Measurements from ENCODE around the gene ARHGAP10. TPM values are rescaled to one million over a fixed set of nuclear protein-coding genes. Genes with fewer than 3 reads are reported as not detected.

Gene ARHGAP10
- total RNA-seq, 6 experiments from 2014 or later = 5.5 to 13.3 (median 10.4) TPM

DNA sequence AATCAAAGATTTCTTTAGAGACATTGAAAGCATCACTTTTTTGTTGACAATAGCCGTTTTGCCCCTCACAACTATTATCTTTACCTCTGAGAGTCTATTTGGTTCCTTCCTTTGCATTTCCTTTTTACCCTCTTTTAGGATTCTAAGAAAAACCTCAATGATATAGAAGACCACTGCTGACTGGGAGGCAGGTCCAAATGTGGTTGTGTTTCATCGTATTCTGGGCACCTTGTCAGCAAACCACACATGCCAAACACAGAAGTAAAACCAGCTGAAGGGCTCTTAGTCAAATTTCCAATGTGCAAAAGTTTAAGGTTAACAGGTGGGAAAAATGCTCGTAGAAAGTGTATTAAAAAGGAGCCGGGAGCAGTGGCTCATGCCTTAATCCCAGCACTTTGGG is 42.8 kb upstream of the ARHGAP10 start:
- no peak for ATAC-seq
- no peak for DNase-seq
- Histone ChIP-seq H3K36me3 (no peaks in the 10 kb centered on the region), H3K4me3 (no peak overlapping the region), H3K9me3 (no peaks in the 10 kb centered on the region), H3K27me3 (no peaks in the 10 kb centered on the region), H3K4me1 (peaks cover 0 to 6% (median 2%) of the 10 kb centered on the region in 4 donors), H3K27ac (no peak overlapping the region)
- TF ChIP-seq CTCF (IDR thresholded peaks at IDR 0.05) (no peak), POLR2A (IDR thresholded peaks at IDR 0.05) (no peak)
- intact Hi-C loops (cut with DNase I) = no loop called here
- WGBS (ENCODE audit: insufficient coverage, low coverage, low lambda C conversion rate, missing lambda C conversion rate) = 46% methylated on average over 4 of the region's 4 CpGs

DNA sequence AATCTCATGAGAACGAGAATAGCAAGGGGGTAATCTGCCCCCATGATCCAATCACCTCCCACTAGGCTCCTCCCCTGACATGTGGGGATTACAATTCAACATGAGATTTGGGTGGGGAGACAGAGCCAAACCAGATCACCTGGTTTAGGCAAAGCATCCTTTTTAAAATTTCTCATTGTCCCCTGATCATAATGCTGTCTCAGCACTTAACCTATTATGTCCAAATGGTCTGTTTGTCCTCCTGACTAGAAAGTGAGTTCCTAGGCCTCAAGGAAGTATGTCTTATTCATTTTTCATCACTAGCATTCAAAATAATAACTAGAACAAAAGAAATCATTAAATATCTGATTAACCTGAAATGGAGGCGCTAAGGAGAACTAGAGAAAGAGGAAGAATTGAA is 40.1 kb upstream of the ARHGAP10 start:
- Histone ChIP-seq H3K27me3 (no peaks in the 10 kb centered on the region), H3K9me3 (no peaks in the 10 kb centered on the region), H3K4me3 (no peak overlapping the region), H3K27ac (no peak overlapping the region), H3K36me3 (no peaks in the 10 kb centered on the region), H3K4me1 (no peaks in the 10 kb centered on the region)
- intact Hi-C loops (cut with DNase I) = no loop called here
- 83% methylated on average over 2 of the region's 2 CpGs for WGBS (ENCODE audit: insufficient coverage, low coverage, low lambda C conversion rate, missing lambda C conversion rate)
- DNase-seq (no peak), ATAC-seq (no peak)
- TF ChIP-seq CTCF (IDR thresholded peaks at IDR 0.05) = no peak
- TF ChIP-seq POLR2A (IDR thresholded peaks at IDR 0.05) = no peak

DNA sequence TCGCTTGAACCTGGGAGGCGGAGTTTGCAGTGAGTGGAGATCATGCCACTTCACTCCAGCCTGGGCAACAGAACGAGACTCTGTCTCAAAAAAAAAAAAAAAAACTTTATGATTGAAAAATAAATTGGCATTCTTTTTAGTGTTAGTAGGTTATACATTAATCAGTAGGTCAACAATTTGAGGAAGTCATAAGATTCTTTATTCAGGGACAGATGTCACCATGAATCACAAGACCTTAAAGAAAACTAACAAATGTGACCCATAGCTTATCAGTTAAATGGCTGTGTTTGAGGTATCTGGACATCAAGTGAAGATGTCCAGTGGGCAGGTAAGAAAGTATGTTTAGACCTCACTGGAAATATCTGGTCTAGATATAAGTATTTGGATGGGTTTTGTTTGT is 38.7 kb upstream of the ARHGAP10 start:
- no peaks in the 10 kb centered on the region for H3K27me3 ChIP-seq
- no peak overlapping the region for H3K4me3 ChIP-seq
- DNase-seq (no peak), ATAC-seq (no peak)
- WGBS (ENCODE audit: insufficient coverage, low coverage, low lambda C conversion rate, missing lambda C conversion rate) = 54% methylated on average over 2 of the region's 3 CpGs
- no peaks in the 10 kb centered on the region for H3K9me3 ChIP-seq
- no peaks in the 10 kb centered on the region for H3K36me3 ChIP-seq
- no peaks in the 10 kb centered on the region for H3K4me1 ChIP-seq
- intact Hi-C loops (cut with DNase I) = no loop called here
- H3K27ac ChIP-seq = no peak overlapping the region
- no peak for TF ChIP-seq POLR2A (IDR thresholded peaks at IDR 0.05)
- no peak for TF ChIP-seq CTCF (IDR thresholded peaks at IDR 0.05)

DNA sequence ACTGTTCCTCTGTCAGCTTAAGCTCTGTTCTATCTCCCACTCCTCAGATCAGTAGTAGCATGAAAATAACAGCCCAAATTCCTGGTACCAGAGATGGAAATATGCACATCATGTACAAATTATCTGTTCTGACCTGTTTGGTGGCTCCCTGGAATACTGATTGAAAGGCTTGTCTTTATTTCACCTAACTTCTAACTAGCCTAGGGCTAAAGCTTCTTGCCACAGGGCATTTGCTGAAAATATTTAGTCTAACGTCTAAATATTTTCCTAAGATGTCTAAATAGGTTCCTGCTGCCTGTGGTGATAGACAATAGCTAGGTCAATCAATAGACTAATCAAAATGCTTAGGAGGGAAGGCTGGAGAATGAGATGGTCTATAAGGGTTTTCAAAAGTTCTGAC is 35.0 kb upstream of the ARHGAP10 start:
- Histone ChIP-seq H3K4me1 (no peaks in the 10 kb centered on the region), H3K27ac (no peak overlapping the region), H3K27me3 (no peaks in the 10 kb centered on the region), H3K36me3 (no peaks in the 10 kb centered on the region), H3K4me3 (no peak overlapping the region), H3K9me3 (no peaks in the 10 kb centered on the region)
- intact Hi-C loops (cut with DNase I) = no loop called here
- DNase-seq = no peak
- no peak for ATAC-seq
- WGBS (ENCODE audit: insufficient coverage, low coverage, low lambda C conversion rate, missing lambda C conversion rate) = 33% methylated on average over 1 of the region's 1 CpG
- no peak for TF ChIP-seq POLR2A (IDR thresholded peaks at IDR 0.05)
- TF ChIP-seq CTCF (IDR thresholded peaks at IDR 0.05) = no peak

- Histone ChIP-seq H3K27ac (no peak overlapping the region), H3K9me3 (no peaks in the 10 kb centered on the region), H3K27me3 (no peaks in the 10 kb centered on the region), H3K36me3 (no peaks in the 10 kb centered on the region), H3K4me3 (no peak overlapping the region), H3K4me1 (no peaks in the 10 kb centered on the region)
- DNase-seq = no peak
- intact Hi-C loops (cut with DNase I) = loop anchor here (5.0 kb wide), 1 partner anchor 162 kb away; no protein-coding TSS in a partner anchor
- 40% methylated on average over 1 of the region's 1 CpG for WGBS (ENCODE audit: insufficient coverage, low coverage, low lambda C conversion rate, missing lambda C conversion rate)
- ATAC-seq = no peak
- no peak for TF ChIP-seq CTCF (IDR thresholded peaks at IDR 0.05)
Observed at GRCh38 chr4:147704846-147705245, 27.0 kb upstream of the ARHGAP10 start.

Measured in right lobe of liver (tissue), 6 donors.